ENCODE data around the gene PRTFDC1.

Gene PRTFDC1

GRCh38 chr10:24938525-24938924 is 13.9 kb downstream of the PRTFDC1 start:
- H4K20me1 ChIP-seq (ENCODE audit: low read depth, low read length), result no peaks in the 10 kb centered on the region
- H3K9ac ChIP-seq (ENCODE audit: low read length), result no peak overlapping the region
- H3K9me2 ChIP-seq (replicated peaks; ENCODE audit: insufficient read depth, low read length), result no peaks in the 10 kb centered on the region
- H3K27me3 ChIP-seq (ENCODE audit: low read length), result no peaks in the 10 kb centered on the region
- no peak overlapping the region for H3K27ac ChIP-seq (ENCODE audit: low read depth, low read length)
- H3F3A ChIP-seq (ENCODE audit: insufficient read depth), result no peaks in the 10 kb centered on the region
- H3K36me3 ChIP-seq (ENCODE audit: low read length), result no peaks in the 10 kb centered on the region
- no peaks in the 10 kb centered on the region for H3K9me3 ChIP-seq (ENCODE audit: insufficient read depth, low read length)
- no peak overlapping the region for H3K4me2 ChIP-seq (ENCODE audit: low read depth, low read length, poor library complexity, severe bottlenecking)
- no peak for TF ChIP-seq EZH2phosphoT487 (conservative IDR thresholded peaks at IDR 0.05; ENCODE audit: low read length)
- no peak for TF ChIP-seq CTCF (IDR thresholded peaks at IDR 0.05; ENCODE audit: insufficient read depth, low read length, poor library complexity, severe bottlenecking)
- H3K79me2 ChIP-seq (ENCODE audit: insufficient read depth, low read length), result no peaks in the 10 kb centered on the region
- no peak overlapping the region for H3K4me3 ChIP-seq (ENCODE audit: insufficient read depth, low read length, poor library complexity, severe bottlenecking)
- no peak overlapping the region for H2AFZ ChIP-seq (ENCODE audit: low read depth, low read length, severe bottlenecking)

GRCh38 chr10:24938076-24938475 is 14.3 kb downstream of the PRTFDC1 start:
- no peaks in the 10 kb centered on the region for H3K9me3 ChIP-seq (ENCODE audit: insufficient read depth, low read length)
- H4K20me1 ChIP-seq (ENCODE audit: low read depth, low read length), result no peaks in the 10 kb centered on the region
- H3K27me3 ChIP-seq (ENCODE audit: low read length), result no peaks in the 10 kb centered on the region
- no peak overlapping the region for H3K4me2 ChIP-seq (ENCODE audit: low read depth, low read length, poor library complexity, severe bottlenecking)
- no peaks in the 10 kb centered on the region for H3K79me2 ChIP-seq (ENCODE audit: insufficient read depth, low read length)
- H3K27ac ChIP-seq (ENCODE audit: low read depth, low read length), result no peak overlapping the region
- no peak overlapping the region for H3K4me3 ChIP-seq (ENCODE audit: insufficient read depth, low read length, poor library complexity, severe bottlenecking)
- no peak overlapping the region for H2AFZ ChIP-seq (ENCODE audit: low read depth, low read length, severe bottlenecking)
- no peaks in the 10 kb centered on the region for H3F3A ChIP-seq (ENCODE audit: insufficient read depth)
- no peaks in the 10 kb centered on the region for H3K9me2 ChIP-seq (replicated peaks; ENCODE audit: insufficient read depth, low read length)
- no peak for TF ChIP-seq EZH2phosphoT487 (conservative IDR thresholded peaks at IDR 0.05; ENCODE audit: low read length)
- no peak for TF ChIP-seq CTCF (IDR thresholded peaks at IDR 0.05; ENCODE audit: insufficient read depth, low read length, poor library complexity, severe bottlenecking)
- H3K9ac ChIP-seq (ENCODE audit: low read length), result no peak overlapping the region
- H3K36me3 ChIP-seq (ENCODE audit: low read length), result no peaks in the 10 kb centered on the region

- H3K27ac ChIP-seq (ENCODE audit: low read depth, low read length), result no peak overlapping the region
- H3K4me3 ChIP-seq (ENCODE audit: insufficient read depth, low read length, poor library complexity, severe bottlenecking), result no peak overlapping the region
- no peaks in the 10 kb centered on the region for H4K20me1 ChIP-seq (ENCODE audit: low read depth, low read length)
- TF ChIP-seq CTCF (IDR thresholded peaks at IDR 0.05; ENCODE audit: insufficient read depth, low read length, poor library complexity, severe bottlenecking), result no peak
- TF ChIP-seq EZH2phosphoT487 (conservative IDR thresholded peaks at IDR 0.05; ENCODE audit: low read length), result no peak
- H3K79me2 ChIP-seq (ENCODE audit: insufficient read depth, low read length), result no peaks in the 10 kb centered on the region
- H3K36me3 ChIP-seq (ENCODE audit: low read length), result no peaks in the 10 kb centered on the region
- no peak overlapping the region for H3K4me2 ChIP-seq (ENCODE audit: low read depth, low read length, poor library complexity, severe bottlenecking)
- H3K27me3 ChIP-seq (ENCODE audit: low read length), result no peaks in the 10 kb centered on the region
- no peaks in the 10 kb centered on the region for H3F3A ChIP-seq (ENCODE audit: insufficient read depth)
- no peaks in the 10 kb centered on the region for H3K9me2 ChIP-seq (replicated peaks; ENCODE audit: insufficient read depth, low read length)
- no peak overlapping the region for H3K9ac ChIP-seq (ENCODE audit: low read length)
- H2AFZ ChIP-seq (ENCODE audit: low read depth, low read length, severe bottlenecking), result no peak overlapping the region
- no peaks in the 10 kb centered on the region for H3K9me3 ChIP-seq (ENCODE audit: insufficient read depth, low read length)
Observed at GRCh38 chr10:24935504-24936292, 16.7 kb downstream of the PRTFDC1 start.
